Measurements from ENCODE around the gene C14orf180.
"Not testable (repeated sequence)": the region's sequence is repeated elsewhere in the genome, so short reads cannot be mapped to it uniquely, and the experiment has no call there.

Gene C14orf180

GRCh38 chr14:104624939-104625338 lies 45.4 kb downstream of the C14orf180 start:
- DNase-seq: no peak

- no peak for DNase-seq
Measured at GRCh38 chr14:104632781-104633180, 53.2 kb downstream of the C14orf180 start.

GRCh38 chr14:104633276-104634137 lies 53.9 kb downstream of the C14orf180 start:
- no peak for DNase-seq

- DNase-seq: no peak
Measured at GRCh38 chr14:104634138-104634760, 54.7 kb downstream of the C14orf180 start.

GRCh38 chr14:104634886-104635570 lies 55.5 kb downstream of the C14orf180 start:
- no peak for DNase-seq

- no peak for DNase-seq
Measured at GRCh38 chr14:104635717-104636116, 56.2 kb downstream of the C14orf180 start.

GRCh38 chr14:104636131-104636530 lies 56.6 kb downstream of the C14orf180 start:
- DNase-seq: no peak

GRCh38 chr14:104636846-104637545 lies 57.4 kb downstream of the C14orf180 start:
- not testable (repeated sequence) for DNase-seq

- no peak for DNase-seq
Measured at GRCh38 chr14:104637546-104638003, 58.0 kb downstream of the C14orf180 start.

- no peak for DNase-seq
Measured at GRCh38 chr14:104638190-104638589, 58.6 kb downstream of the C14orf180 start.

- no peak for DNase-seq
Measured at GRCh38 chr14:104638927-104639450, 59.4 kb downstream of the C14orf180 start.

- no peak for DNase-seq
Measured at GRCh38 chr14:104639471-104639870, 59.9 kb downstream of the C14orf180 start.

All from CD4-positive, alpha-beta T cell treated with Interleukin-21 for 1 hour (primary cell).